Mesenchymal stem cell (in vitro differentiated cells and primary cell): ENCODE data around the gene ADAD2.

Source experiments
- DNase-seq: peaks from one replicate; pipeline ENCODE4 v3.0.0-alpha.2; 2013
- H2AFZ ChIP-seq: one replicate; pipeline ENCODE4 v1.6.1; 2013; ENCODE audit warnings: low read depth, mild to moderate bottlenecking, control low read depth, inconsistent platforms, low read length, moderate library complexity
- H2AK5ac ChIP-seq: 2 replicates; pipeline ENCODE4 v1.6.1; 2013; ENCODE audit warnings: low read length, moderate library complexity, mild to moderate bottlenecking, inconsistent platforms; ENCODE audit not compliant: severe bottlenecking
- H2BK120ac ChIP-seq: one replicate; pipeline ENCODE4 v1.6.1; 2013; ENCODE audit warnings: low read depth, mild to moderate bottlenecking, inconsistent platforms, low read length, moderate library complexity
- H2BK12ac ChIP-seq, 2 experiments: one replicate each; pipeline ENCODE4 v1.6.1; 2013; ENCODE audit warnings: inconsistent platforms in 2 of 2, low read length in 2 of 2, mild to moderate bottlenecking in 2 of 2, moderate library complexity in 2 of 2, control low read depth in 1 of 2
- H2BK15ac ChIP-seq: one replicate; pipeline ENCODE4 v1.6.1; 2013; ENCODE audit warnings: mild to moderate bottlenecking, low read depth, inconsistent platforms; ENCODE audit not compliant: poor library complexity, severe bottlenecking
- H2BK5ac ChIP-seq: 2 replicates; pipeline ENCODE4 v1.6.1; 2013; ENCODE audit warnings: low read depth, mild to moderate bottlenecking, low read length, control low read depth, inconsistent platforms; ENCODE audit not compliant: poor library complexity, severe bottlenecking
- H3K14ac ChIP-seq, 2 experiments: one replicate each; pipeline ENCODE4 v1.6.1; 2013; ENCODE audit warnings: inconsistent platforms in 2 of 2, low read length in 2 of 2, control low read depth in 1 of 2, mild to moderate bottlenecking in 1 of 2, moderate library complexity in 1 of 2
- H3K18ac ChIP-seq, 2 experiments: one replicate each; pipeline ENCODE4 v1.6.1; 2013; ENCODE audit warnings: inconsistent platforms in 2 of 2, low read length in 2 of 2, control low read depth in 1 of 2, low read depth in 1 of 2, mild to moderate bottlenecking in 1 of 2
- H3K23ac ChIP-seq, 2 experiments: one replicate each; pipeline ENCODE4 v1.6.1; 2013; ENCODE audit warnings: inconsistent platforms in 2 of 2, low read length in 2 of 2, mild to moderate bottlenecking in 2 of 2, moderate library complexity in 2 of 2, control low read depth in 1 of 2
- H3K27ac ChIP-seq: 2 replicates; pipeline ENCODE4 v1.5.1; 2013; ENCODE audit warnings: mild to moderate bottlenecking, moderate library complexity, low read length, control low read depth, inconsistent platforms; ENCODE audit not compliant: poor library complexity, severe bottlenecking
- H3K27me3 ChIP-seq, 2 experiments: 2 replicates each; pipeline versions ENCODE4 v1.6.1 to v1.7.0; 2013; ENCODE audit warnings: low read length in 2 of 2, mild to moderate bottlenecking in 2 of 2, moderate library complexity in 2 of 2, control low read depth in 1 of 2, inconsistent platforms in 1 of 2; ENCODE audit not compliant: control insufficient read depth in 1 of 2, insufficient read depth in 1 of 2
- H3K36me3 ChIP-seq, 2 experiments: 2 replicates each; pipeline versions ENCODE4 v1.6.1 to v1.7.0; 2013; ENCODE audit warnings: low read length in 2 of 2, control low read depth in 1 of 2, inconsistent platforms in 1 of 2, low read depth in 1 of 2, mild to moderate bottlenecking in 1 of 2; ENCODE audit not compliant: insufficient read depth in 2 of 2, control insufficient read depth in 1 of 2
- H3K4ac ChIP-seq, 2 experiments: one replicate each; pipeline ENCODE4 v1.6.1; 2013; ENCODE audit warnings: inconsistent platforms in 2 of 2, low read length in 2 of 2, mild to moderate bottlenecking in 2 of 2, moderate library complexity in 2 of 2, control low read depth in 1 of 2, low read depth in 1 of 2
- H3K4me1 ChIP-seq: 2 replicates; pipeline ENCODE4 v1.6.1; 2013; ENCODE audit warnings: low read depth, low read length, control low read depth; ENCODE audit not compliant: control insufficient read depth, insufficient read depth
- H3K4me2 ChIP-seq: 2 replicates; pipeline ENCODE4 v1.6.1; 2013; ENCODE audit warnings: low read length, mild to moderate bottlenecking, inconsistent platforms; ENCODE audit not compliant: poor library complexity, severe bottlenecking
- H3K4me3 ChIP-seq, 2 experiments: 2 replicates each; pipeline versions ENCODE4 v1.5.1 to v1.7.0; 2013; ENCODE audit warnings: low read length in 2 of 2, mild to moderate bottlenecking in 2 of 2, control low read depth in 1 of 2, low read depth in 1 of 2; ENCODE audit not compliant: insufficient read depth in 1 of 2
- H3K79me1 ChIP-seq: replicated peaks from 2 replicates; pipeline ENCODE4 v1.6.1; 2013; ENCODE audit warnings: mild to moderate bottlenecking, control low read depth, low read length, inconsistent platforms; ENCODE audit not compliant: poor library complexity, severe bottlenecking
- H3K9ac ChIP-seq: 2 replicates; pipeline ENCODE4 v1.7.0; 2013; ENCODE audit warnings: mild to moderate bottlenecking, low read length, moderate library complexity
- H3K9me3 ChIP-seq: 2 replicates; pipeline ENCODE4 v1.7.0; 2013; ENCODE audit warnings: mild to moderate bottlenecking, low read length; ENCODE audit not compliant: control insufficient read depth
- H4K8ac ChIP-seq: one replicate; pipeline ENCODE4 v1.6.1; 2013; ENCODE audit warnings: inconsistent platforms, mild to moderate bottlenecking, low read length, moderate library complexity
- H4K91ac ChIP-seq: one replicate; pipeline ENCODE4 v1.6.1; 2013; ENCODE audit warnings: mild to moderate bottlenecking, low read length, inconsistent platforms
- WGBS: methylation state at CpG from one replicate; pipeline ENCODE4 v1.1.7; 2013; ENCODE audit warnings: mixed read lengths; 5-methylcytosine and 5-hydroxymethylcytosine counted together

Gene ADAD2

GRCh38 chr16:84161037-84161436 is 29.9 kb upstream of the ADAD2 start:
- H3K4me1 ChIP-seq: peaks cover 6% of the 10 kb centered on the region

GRCh38 chr16:84161801-84162200 is 29.2 kb upstream of the ADAD2 start:
- WGBS: 76% methylated on average over 3 of the region's 3 CpGs

More at GRCh38 chr16:84161037-84161436, 29.9 kb upstream of the ADAD2 start:
- WGBS: 83% methylated on average over 10 of the region's 10 CpGs
- Histone ChIP-seq H3K4me2 (no peak overlapping the region), H2BK12ac (no peak overlapping the region), H2BK15ac (no peak overlapping the region), H3K23ac (no peak overlapping the region), H3K9ac (no peak overlapping the region), H3K9me3 (no peaks in the 10 kb centered on the region), H2AFZ (no peak overlapping the region), H2BK5ac (no peak overlapping the region), H3K14ac (no peak overlapping the region), H2BK120ac (no peak overlapping the region), H3K18ac (no peak overlapping the region), H2AK5ac (no peak overlapping the region), H3K79me1 (no peaks in the 10 kb centered on the region), H3K27me3 (peaks cover 36 to 74% of the 10 kb centered on the region in 2 experiments), H4K91ac (no peak overlapping the region), H3K4me3 (no peak overlapping the region), H3K27ac (no peak overlapping the region), H4K8ac (no peak overlapping the region), H3K4ac (no peak overlapping the region), H3K36me3 (no peaks in the 10 kb centered on the region)
- DNase-seq: no peak

GRCh38 chr16:84165746-84166145 is 25.2 kb upstream of the ADAD2 start:
- H4K91ac ChIP-seq: no peak overlapping the region
- H3K23ac ChIP-seq: no peak overlapping the region
- no peak overlapping the region for H3K4me2 ChIP-seq

More at GRCh38 chr16:84161801-84162200, 29.2 kb upstream of the ADAD2 start:
- Histone ChIP-seq H3K9ac (no peak overlapping the region), H3K23ac (no peak overlapping the region), H4K8ac (no peak overlapping the region), H3K27me3 (peaks cover 44 to 77% of the 10 kb centered on the region in 2 experiments), H3K9me3 (no peaks in the 10 kb centered on the region), H2AK5ac (no peak overlapping the region), H3K4ac (no peak overlapping the region), H4K91ac (no peak overlapping the region), H3K79me1 (no peaks in the 10 kb centered on the region), H2AFZ (no peak overlapping the region), H2BK15ac (no peak overlapping the region), H3K4me2 (no peak overlapping the region), H3K27ac (no peak overlapping the region), H3K4me1 (peaks cover 4% of the 10 kb centered on the region), H3K18ac (no peak overlapping the region), H3K14ac (no peak overlapping the region), H3K4me3 (no peak overlapping the region), H3K36me3 (no peaks in the 10 kb centered on the region), H2BK5ac (no peak overlapping the region), H2BK120ac (no peak overlapping the region), H2BK12ac (no peak overlapping the region)
- no peak for DNase-seq

GRCh38 chr16:84166796-84167695 is 23.9 kb upstream of the ADAD2 start:
- Histone ChIP-seq H2AK5ac (no peak overlapping the region), H2BK5ac (no peak overlapping the region), H3K79me1 (no peaks in the 10 kb centered on the region), H3K18ac (no peak overlapping the region), H3K23ac (no peak overlapping the region), H3K36me3 (no peaks in the 10 kb centered on the region), H3K4me1 (no peaks in the 10 kb centered on the region), H3K4me3 (no peak overlapping the region), H3K4me2 (no peak overlapping the region), H4K91ac (no peak overlapping the region), H2AFZ (no peak overlapping the region), H4K8ac (no peak overlapping the region), H3K4ac (no peak overlapping the region), H2BK120ac (no peak overlapping the region), H2BK12ac (no peak overlapping the region), H3K14ac (no peak overlapping the region), H2BK15ac (no peak overlapping the region), H3K27me3 (peaks cover 38 to 65% of the 10 kb centered on the region in 2 experiments), H3K27ac (no peak overlapping the region), H3K9ac (no peak overlapping the region), H3K9me3 (no peaks in the 10 kb centered on the region)
- WGBS: 69% methylated on average over 13 of the region's 13 CpGs
- DNase-seq: no peak

More at GRCh38 chr16:84165746-84166145, 25.2 kb upstream of the ADAD2 start:
- no peak for DNase-seq
- H3K9me3 ChIP-seq: no peaks in the 10 kb centered on the region
- H3K79me1 ChIP-seq: no peaks in the 10 kb centered on the region
- no peak overlapping the region for H3K9ac ChIP-seq
- 92% methylated on average over 6 of the region's 7 CpGs for WGBS
- no peak overlapping the region for H4K8ac ChIP-seq
- H2AK5ac ChIP-seq: no peak overlapping the region
- H3K4me1 ChIP-seq: peaks cover 4% of the 10 kb centered on the region
- peaks cover 42 to 70% of the 10 kb centered on the region in 2 experiments for H3K27me3 ChIP-seq
- H2BK120ac ChIP-seq: no peak overlapping the region
- no peak overlapping the region for H3K4ac ChIP-seq
- no peak overlapping the region for H3K14ac ChIP-seq
- H3K36me3 ChIP-seq: no peaks in the 10 kb centered on the region
- H3K4me3 ChIP-seq: no peak overlapping the region
- no peak overlapping the region for H2BK5ac ChIP-seq
- no peak overlapping the region for H2BK15ac ChIP-seq
- no peak overlapping the region for H3K18ac ChIP-seq
- H2BK12ac ChIP-seq: no peak overlapping the region
- no peak overlapping the region for H2AFZ ChIP-seq
- H3K27ac ChIP-seq: no peak overlapping the region
